Smooth muscle cell (in vitro differentiated cells): Measurements from ENCODE around the gene POLR2C. TPM values are rescaled to one million over a fixed set of nuclear protein-coding genes. Genes with fewer than 3 reads are reported as not detected.

Experiments used
- DNase-seq: peaks from one replicate; lab custom pipeline; 2025; ENCODE audit not compliant: unreplicated experiment; lab: John Stamatoyannopoulos, UW
- H2AFZ ChIP-seq: fragments of 200-600 bp; sonication (generic); 2 replicates; pipeline ENCODE4 v1.6.0; 2016; ENCODE audit warnings: antibody characterized with exemption, low read depth, mild to moderate bottlenecking
- H3F3A ChIP-seq: fragments of 200-600 bp; sonication (generic); 2 replicates; pipeline ENCODE4 v1.6.0; 2017; ENCODE audit warnings: antibody characterized with exemption, low read depth
- H3K27ac ChIP-seq: fragments of 200-600 bp; sonication (generic); 2 replicates; pipeline ENCODE4 v1.5.1; 2016; ENCODE audit warnings: low read depth, mild to moderate bottlenecking
- H3K27me3 ChIP-seq: fragments of 200-600 bp; sonication (generic); 2 replicates; pipeline ENCODE4 v1.6.1; 2016; ENCODE audit warnings: low read depth, mild to moderate bottlenecking
- H3K36me3 ChIP-seq: fragments of 200-600 bp; sonication (generic); 2 replicates; pipeline ENCODE4 v1.5.1; 2016; ENCODE audit warnings: low read depth
- H3K4me1 ChIP-seq: fragments of 200-600 bp; sonication (generic); 2 replicates; pipeline ENCODE4 v1.5.1; 2016; ENCODE audit warnings: low read depth
- H3K4me2 ChIP-seq: fragments of 200-600 bp; sonication (generic); 2 replicates; pipeline ENCODE4 v1.6.0; 2016; ENCODE audit warnings: mild to moderate bottlenecking
- H3K4me3 ChIP-seq: fragments of 200-600 bp; sonication (generic); 2 replicates; pipeline ENCODE4 v1.5.1; 2016; ENCODE audit warnings: mild to moderate bottlenecking
- H3K79me2 ChIP-seq: fragments of 200-600 bp; sonication (generic); 2 replicates; pipeline ENCODE4 v1.6.0; 2016; ENCODE audit warnings: low read depth, mild to moderate bottlenecking
- H3K9ac ChIP-seq: fragments of 200-600 bp; sonication (generic); 2 replicates; pipeline ENCODE4 v1.6.0; 2016; ENCODE audit warnings: low read depth
- H3K9me3 ChIP-seq: fragments of 200-600 bp; sonication (generic); replicated peaks from 2 replicates; pipeline ENCODE4 v1.5.1; 2016; ENCODE audit warnings: low read depth
- H4K20me1 ChIP-seq: fragments of 200-600 bp; sonication (generic); 2 replicates; pipeline ENCODE4 v1.6.0; 2016; ENCODE audit warnings: low read depth
- CTCF ChIP-seq: fragments of 200-600 bp; sonication (generic); IDR thresholded peaks from 2 replicates; pipeline ENCODE4 v1.5.1; 2017; ENCODE audit warnings: borderline replicate concordance, mild to moderate bottlenecking, antibody characterized with exemption; ENCODE audit not compliant: insufficient read depth, poor library complexity, severe bottlenecking
- WGBS: methylation state at CpG from one replicate; pipeline ENCODE4 v1.1.7; 2016; ENCODE audit warnings: low lambda C conversion rate; 5-methylcytosine and 5-hydroxymethylcytosine counted together
- polyA plus RNA-seq: library from polyadenylated mRNA; unstranded; fragments of >200 nt; fragmentation: Nextera tagmentation; extraction: Ambion mirVana; gene quantifications from 2 replicates; pipeline ENCODE4 v1.2.1, GENCODE V29; 2016
- total RNA-seq: library from RNA; depleted of rRNA; stranded (reverse); fragments of >200 nt; gene quantifications from 2 replicates; pipeline ENCODE4 v1.2.3, GENCODE V29; 2014

The POLR2C gene
- total and polyA plus RNA-seq, 2 experiments from 2014 or later: 67.3 to 90.0 TPM

GRCh38 chr16:57476546-57477410 is 14.3 kb downstream of the POLR2C start:
- Histone ChIP-seq H3K27ac (no peak overlapping the region), H4K20me1 (peaks cover 69% of the 10 kb centered on the region), H3K9ac (no peak overlapping the region), H3K79me2 (peaks cover 46% of the 10 kb centered on the region), H3K27me3 (no peaks in the 10 kb centered on the region), H3K4me2 (no peak overlapping the region), H3F3A (peaks cover 14% of the 10 kb centered on the region), H3K36me3 (no peaks in the 10 kb centered on the region), H3K4me1 (peaks cover 30% of the 10 kb centered on the region), H2AFZ (no peak overlapping the region), H3K9me3 (no peaks in the 10 kb centered on the region), H3K4me3 (no peak overlapping the region)
- no peak for TF ChIP-seq CTCF
- no peak for DNase-seq
- WGBS: 84% methylated on average over 6 of the region's 6 CpGs

- Histone ChIP-seq H2AFZ (no peak overlapping the region), H3K4me3 (no peak overlapping the region), H3K4me1 (peaks cover 30% of the 10 kb centered on the region)
These were observed 15.2 kb downstream of the POLR2C start for GRCh38 chr16:57477531-57478202.

GRCh38 chr16:57478396-57479204 is 16.1 kb downstream of the POLR2C start:
- H3K9ac ChIP-seq: no peak overlapping the region
- peaks cover 70% of the 10 kb centered on the region for H4K20me1 ChIP-seq
- no peak overlapping the region for H2AFZ ChIP-seq
- H3K79me2 ChIP-seq: peaks cover 63% of the 10 kb centered on the region
- H3K4me2 ChIP-seq: peak overlapping the region; percentile 83
- no peaks in the 10 kb centered on the region for H3K27me3 ChIP-seq
- WGBS: 65% methylated on average over 15 of the region's 15 CpGs
- DNase-seq: no peak
- peak overlapping the region; percentile 43 for H3K4me3 ChIP-seq
- no peaks in the 10 kb centered on the region for H3K9me3 ChIP-seq
- H3K27ac ChIP-seq: no peak overlapping the region
- no peak for TF ChIP-seq CTCF
- H3F3A ChIP-seq: peaks cover 14% of the 10 kb centered on the region
- no peaks in the 10 kb centered on the region for H3K36me3 ChIP-seq
- H3K4me1 ChIP-seq: peaks cover 30% of the 10 kb centered on the region

More at GRCh38 chr16:57477531-57478202, 15.2 kb downstream of the POLR2C start:
- no peak overlapping the region for H3K4me2 ChIP-seq
- no peak for TF ChIP-seq CTCF
- no peak overlapping the region for H3K9ac ChIP-seq
- H3K27me3 ChIP-seq: no peaks in the 10 kb centered on the region
- H3K27ac ChIP-seq: no peak overlapping the region
- H3F3A ChIP-seq: peaks cover 14% of the 10 kb centered on the region
- peaks cover 53% of the 10 kb centered on the region for H3K79me2 ChIP-seq
- 51% methylated on average over 9 of the region's 9 CpGs for WGBS
- no peaks in the 10 kb centered on the region for H3K9me3 ChIP-seq
- DNase-seq: no peak
- no peaks in the 10 kb centered on the region for H3K36me3 ChIP-seq
- peaks cover 65% of the 10 kb centered on the region for H4K20me1 ChIP-seq
